Trophoblast cell (in vitro differentiated cells and primary cell): ENCODE data around the gene SBSN.

ENCODE experiments used
- DNase-seq, 2 donors: peaks; one replicate each; pipeline ENCODE4 v3.0.0-alpha.2; 2016
- H2AFZ ChIP-seq: 2 replicates; pipeline ENCODE4 v1.6.1; 2013; ENCODE audit warnings: low read length, moderate library complexity, mild to moderate bottlenecking; ENCODE audit not compliant: insufficient read depth, poor library complexity
- H2AK5ac ChIP-seq: 2 replicates; pipeline ENCODE4 v1.6.1; 2013; ENCODE audit warnings: mild to moderate bottlenecking, low read length
- H2BK120ac ChIP-seq: 2 replicates; pipeline ENCODE4 v1.6.1; 2013; ENCODE audit warnings: low read length, mild to moderate bottlenecking, moderate library complexity; ENCODE audit not compliant: insufficient read depth, poor library complexity
- H2BK12ac ChIP-seq: 2 replicates; pipeline ENCODE4 v1.6.1; 2013; ENCODE audit warnings: mild to moderate bottlenecking, low read length, moderate library complexity
- H2BK5ac ChIP-seq: 2 replicates; pipeline ENCODE4 v1.6.1; 2013; ENCODE audit warnings: low read length, low read depth, moderate library complexity, mild to moderate bottlenecking; ENCODE audit not compliant: poor library complexity
- H3K14ac ChIP-seq: 2 replicates; pipeline ENCODE4 v1.6.1; 2013; ENCODE audit warnings: mild to moderate bottlenecking, low read length
- H3K18ac ChIP-seq: 2 replicates; pipeline ENCODE4 v1.6.1; 2013; ENCODE audit warnings: mild to moderate bottlenecking, low read length
- H3K23ac ChIP-seq: 2 replicates; pipeline ENCODE4 v1.6.1; 2013; ENCODE audit warnings: low read length
- H3K27ac ChIP-seq: 2 replicates; pipeline ENCODE4 v1.5.1; 2013; ENCODE audit warnings: low read depth, mild to moderate bottlenecking, inconsistent platforms, low read length, moderate library complexity
- H3K27me3 ChIP-seq: 2 replicates; pipeline ENCODE4 v1.6.1; 2013; ENCODE audit warnings: inconsistent platforms, mild to moderate bottlenecking, low read length, moderate library complexity; ENCODE audit not compliant: insufficient read depth
- H3K36me3 ChIP-seq, 2 experiments: 1 replicate in 1 of 2; 2 replicates in 1 of 2; pipeline ENCODE4 v1.6.1; 2013; ENCODE audit warnings: low read length in 2 of 2, mild to moderate bottlenecking in 2 of 2, moderate library complexity in 1 of 2; ENCODE audit not compliant: insufficient read depth in 2 of 2, control insufficient read depth in 1 of 2
- H3K4ac ChIP-seq: 2 replicates; pipeline ENCODE4 v1.6.1; 2013; ENCODE audit warnings: low read depth, mild to moderate bottlenecking, low read length, moderate library complexity
- H3K4me1 ChIP-seq, 2 experiments: 1 replicate in 1 of 2; 2 replicates in 1 of 2; pipeline ENCODE4 v1.6.1; 2013; ENCODE audit warnings: low read length in 2 of 2, mild to moderate bottlenecking in 2 of 2, moderate library complexity in 1 of 2; ENCODE audit not compliant: insufficient read depth in 2 of 2, control insufficient read depth in 1 of 2
- H3K4me2 ChIP-seq: 2 replicates; pipeline ENCODE4 v1.6.1; 2013; ENCODE audit warnings: inconsistent platforms, mild to moderate bottlenecking, low read length, moderate library complexity
- H3K4me3 ChIP-seq: 2 replicates; pipeline ENCODE4 v1.5.1; 2013; ENCODE audit warnings: mild to moderate bottlenecking, low read depth, low read length, inconsistent platforms
- H3K79me1 ChIP-seq: one replicate; pipeline ENCODE4 v1.6.1; 2013; ENCODE audit warnings: low read length
- H3K79me2 ChIP-seq: 2 replicates; pipeline ENCODE4 v1.6.1; 2013; ENCODE audit warnings: low read length, mild to moderate bottlenecking; ENCODE audit not compliant: control insufficient read depth, insufficient read depth, poor library complexity
- H3K9ac ChIP-seq: 2 replicates; pipeline ENCODE4 v1.6.1; 2013; ENCODE audit warnings: mild to moderate bottlenecking, low read length
- H3K9me3 ChIP-seq: 2 replicates; pipeline ENCODE4 v1.6.1; 2013; ENCODE audit warnings: low read depth, mild to moderate bottlenecking, control low read depth, inconsistent platforms, low read length; ENCODE audit not compliant: insufficient read depth
- H4K12ac ChIP-seq: 2 replicates; pipeline ENCODE4 v1.6.1; 2013; ENCODE audit warnings: low read depth, mild to moderate bottlenecking, low read length, moderate library complexity
- H4K8ac ChIP-seq: 2 replicates; pipeline ENCODE4 v1.6.1; 2013; ENCODE audit warnings: low read depth, mild to moderate bottlenecking, low read length, moderate library complexity
- H4K91ac ChIP-seq: one replicate; pipeline ENCODE4 v1.6.1; 2013; ENCODE audit warnings: low read depth, mild to moderate bottlenecking, low read length, moderate library complexity
- WGBS: extraction: QIAGEN DNeasy Blood & Tissue Kit; methylation state at CpG from one replicate; pipeline ENCODE4 v1.1.7; 2013; ENCODE audit warnings: missing lambda C conversion rate; ENCODE audit not compliant: insufficient read length, insufficient coverage; ENCODE audit errors: extremely low coverage; 5-methylcytosine and 5-hydroxymethylcytosine counted together

SBSN gene

GRCh38 chr19:35502751-35503150 lies 25.4 kb downstream of the SBSN start:
- no peak overlapping the region for H3K4me3 ChIP-seq
- H4K12ac ChIP-seq: no peak overlapping the region
- H3K79me2 ChIP-seq: no peaks in the 10 kb centered on the region
- no peak overlapping the region for H3K27ac ChIP-seq
- H3K36me3 ChIP-seq: peaks cover 52 to 55% of the 10 kb centered on the region in 2 experiments
- H3K18ac ChIP-seq: no peak overlapping the region
- no CpG with 5 or more reads among the region's 4 CpGs for WGBS
- no peak for DNase-seq
- no peak overlapping the region for H2BK12ac ChIP-seq
- no peak overlapping the region for H3K9ac ChIP-seq
- no peak overlapping the region for H2AFZ ChIP-seq
- no peaks in the 10 kb centered on the region for H3K79me1 ChIP-seq
- H2AK5ac ChIP-seq: no peak overlapping the region
- no peak overlapping the region for H3K23ac ChIP-seq
- no peak overlapping the region for H3K14ac ChIP-seq
- no peaks in the 10 kb centered on the region for H3K9me3 ChIP-seq
- H3K4me1 ChIP-seq: no peaks in the 10 kb centered on the region
- H3K4me2 ChIP-seq: no peak overlapping the region
- H4K8ac ChIP-seq: no peak overlapping the region
- H2BK120ac ChIP-seq: no peak overlapping the region
- H3K27me3 ChIP-seq: no peaks in the 10 kb centered on the region
- no peak overlapping the region for H4K91ac ChIP-seq
- no peak overlapping the region for H3K4ac ChIP-seq
- no peak overlapping the region for H2BK5ac ChIP-seq

GRCh38 chr19:35501684-35502083 lies 26.4 kb downstream of the SBSN start:
- Histone ChIP-seq H4K12ac (no peak overlapping the region), H3K79me2 (no peaks in the 10 kb centered on the region), H2BK5ac (no peak overlapping the region), H3K79me1 (no peaks in the 10 kb centered on the region), H4K8ac (no peak overlapping the region), H2BK120ac (no peak overlapping the region), H3K36me3 (peaks cover 52 to 56% of the 10 kb centered on the region in 2 experiments), H3K4me2 (no peak overlapping the region), H3K14ac (no peak overlapping the region), H3K18ac (no peak overlapping the region), H3K27ac (no peak overlapping the region), H3K4ac (no peak overlapping the region), H4K91ac (no peak overlapping the region), H3K27me3 (no peaks in the 10 kb centered on the region), H3K23ac (no peak overlapping the region), H2AFZ (no peak overlapping the region), H3K4me3 (no peak overlapping the region), H3K9ac (no peak overlapping the region), H2AK5ac (no peak overlapping the region), H3K9me3 (no peaks in the 10 kb centered on the region), H2BK12ac (no peak overlapping the region), H3K4me1 (no peaks in the 10 kb centered on the region)
- no CpG with 5 or more reads among the region's 15 CpGs for WGBS
- no peak for DNase-seq

- H3K79me2 ChIP-seq: no peaks in the 10 kb centered on the region
- no peak overlapping the region for H4K91ac ChIP-seq
- H3K4ac ChIP-seq: no peak overlapping the region
- no peaks in the 10 kb centered on the region for H3K79me1 ChIP-seq
- H2AFZ ChIP-seq: no peak overlapping the region
- H3K23ac ChIP-seq: no peak overlapping the region
- DNase-seq: no peak
- peaks cover 46 to 51% of the 10 kb centered on the region in 2 experiments for H3K36me3 ChIP-seq
- no peak overlapping the region for H3K27ac ChIP-seq
- H2BK12ac ChIP-seq: no peak overlapping the region
- no peaks in the 10 kb centered on the region for H3K9me3 ChIP-seq
- H3K9ac ChIP-seq: no peak overlapping the region
- H3K27me3 ChIP-seq: no peaks in the 10 kb centered on the region
- WGBS: no CpG with 5 or more reads among the region's 10 CpGs
- H3K14ac ChIP-seq: no peak overlapping the region
- no peak overlapping the region for H2BK5ac ChIP-seq
- H4K8ac ChIP-seq: no peak overlapping the region
- no peak overlapping the region for H2AK5ac ChIP-seq
- no peak overlapping the region for H4K12ac ChIP-seq
- no peaks in the 10 kb centered on the region for H3K4me1 ChIP-seq
- no peak overlapping the region for H2BK120ac ChIP-seq
- no peak overlapping the region for H3K18ac ChIP-seq
- H3K4me3 ChIP-seq: no peak overlapping the region
- H3K4me2 ChIP-seq: no peak overlapping the region
Measured at GRCh38 chr19:35500611-35501010, 27.5 kb downstream of the SBSN start.

GRCh38 chr19:35498984-35499527 lies 29.1 kb downstream of the SBSN start:
- no peaks in the 10 kb centered on the region for H3K4me1 ChIP-seq
- H3K4me3 ChIP-seq: no peak overlapping the region
- H3K23ac ChIP-seq: no peak overlapping the region
- H3K9ac ChIP-seq: no peak overlapping the region
- H3K27me3 ChIP-seq: no peaks in the 10 kb centered on the region
- no peak overlapping the region for H2AFZ ChIP-seq
- H3K18ac ChIP-seq: no peak overlapping the region
- no peak overlapping the region for H4K8ac ChIP-seq
- H2AK5ac ChIP-seq: no peak overlapping the region
- no peak overlapping the region for H2BK12ac ChIP-seq
- no peak overlapping the region for H4K12ac ChIP-seq
- H3K4me2 ChIP-seq: no peak overlapping the region
- no peaks in the 10 kb centered on the region for H3K79me1 ChIP-seq
- H3K79me2 ChIP-seq: no peaks in the 10 kb centered on the region
- no CpG with 5 or more reads among the region's 9 CpGs for WGBS
- no peak overlapping the region for H3K27ac ChIP-seq
- no peaks in the 10 kb centered on the region for H3K9me3 ChIP-seq
- no peak for DNase-seq
- no peak overlapping the region for H2BK5ac ChIP-seq
- no peak overlapping the region for H3K4ac ChIP-seq
- peaks cover 36 to 42% of the 10 kb centered on the region in 2 experiments for H3K36me3 ChIP-seq
- no peak overlapping the region for H4K91ac ChIP-seq
- no peak overlapping the region for H2BK120ac ChIP-seq
- H3K14ac ChIP-seq: no peak overlapping the region
